GM12878 (cell line): Measurements from ENCODE around the gene EIF3M. TPM values are rescaled to one million over a fixed set of nuclear protein-coding genes. Genes with fewer than 3 reads are reported as not detected.

Experiments
- ATAC-seq: fragments of 200-7000 bp; cut with Tn5 transposase; 3 replicates; pipeline ENCODE4 v1.9.1; 2020; ENCODE audit warnings: mild to moderate bottlenecking, moderate library complexity
- BruUV-seq: library from RNA; stranded (reverse); fragments of 400-500 nt; replicated peaks from 2 replicates; lab custom pipeline; 2021; lab: Mats Ljungman, UMichigan
- CTCF ChIA-PET: fragments of 300-600 bp; sonication (Branson Sonifier 250); formaldehyde crosslinking; extraction: SDS; loops from one replicate; lab custom pipeline; 2021; ENCODE audit warnings: inconsistent platforms; lab: Yijun Ruan, JAX
- POLR2A ChIA-PET: fragments of 350-600 bp; formaldehyde crosslinking; extraction: SDS; loops from one replicate; lab custom pipeline; 2021; ENCODE audit warnings: inconsistent platforms; lab: Charles Lee
- RAD21 ChIA-PET: fragments of 300-600 bp; sonication (Branson Sonifier 250); formaldehyde crosslinking; loops from one replicate; lab custom pipeline; 2023; ENCODE audit warnings: antibody characterized with exemption; ENCODE audit not compliant: unreplicated experiment; lab: Charles Lee
- SMC1A ChIA-PET: fragments of 300-600 bp; sonication (Branson Sonifier 250); formaldehyde crosslinking; loops from one replicate; lab custom pipeline; 2023; ENCODE audit not compliant: unreplicated experiment, uncharacterized antibody; lab: Charles Lee
- DNase-seq: peaks from one replicate; pipeline ENCODE4 v3.0.0-alpha.2; 2011; ENCODE audit warnings: low read depth, low spot score
- FAIRE-seq: peaks from 3 replicates; lab custom pipeline; 2011; peaks lifted over from hg19 to GRCh38; lab: Jason Lieb, UNC
- H2AFZ ChIP-seq: 2 replicates; pipeline ENCODE4 v1.6.0; 2011; ENCODE audit warnings: low read depth, low read length, control low read depth; ENCODE audit not compliant: control insufficient read depth
- H3K27ac ChIP-seq: 2 replicates; pipeline ENCODE4 v1.5.1; 2011; ENCODE audit warnings: control low read depth; ENCODE audit not compliant: control insufficient read depth, insufficient read depth
- H3K27me3 ChIP-seq, 2 experiments: replicated peaks in 1 of 2; 2 replicates each; pipeline versions ENCODE4 v1.6.0 to v1.6.1; 2011; ENCODE audit warnings: low read length in 1 of 2; ENCODE audit not compliant: control insufficient read depth in 2 of 2, insufficient read depth in 2 of 2
- H3K36me3 ChIP-seq, 2 experiments: 2 replicates each; pipeline ENCODE4 v1.5.1; 2011; ENCODE audit warnings: low read length in 1 of 2; ENCODE audit not compliant: control insufficient read depth in 2 of 2, insufficient read depth in 2 of 2
- H3K4me1 ChIP-seq: 2 replicates; pipeline ENCODE4 v1.6.1; 2011; ENCODE audit warnings: mild to moderate bottlenecking, low read length, moderate library complexity, mixed read lengths; ENCODE audit not compliant: control insufficient read depth, insufficient read depth
- H3K4me2 ChIP-seq: 2 replicates; pipeline ENCODE4 v1.6.0; 2011; ENCODE audit warnings: control low read depth; ENCODE audit not compliant: control insufficient read depth, insufficient read depth
- H3K4me3 ChIP-seq: fragments of 200-600 bp; sonication (generic); 2 replicates; pipeline ENCODE4 v1.5.1; 2016
- H3K79me2 ChIP-seq: 2 replicates; pipeline ENCODE4 v1.6.0; 2011; ENCODE audit warnings: low read length; ENCODE audit not compliant: control insufficient read depth, insufficient read depth
- H3K9ac ChIP-seq: 2 replicates; pipeline ENCODE4 v1.8.0; 2011; ENCODE audit warnings: low read length, control low read depth, mixed read lengths; ENCODE audit not compliant: control insufficient read depth, insufficient read depth
- H3K9me3 ChIP-seq: replicated peaks from 3 replicates; pipeline ENCODE4 v1.5.1; 2011; ENCODE audit warnings: mild to moderate bottlenecking, low read length; ENCODE audit not compliant: control insufficient read depth, insufficient read depth
- H4K20me1 ChIP-seq: 2 replicates; pipeline ENCODE4 v1.6.0; 2011; ENCODE audit not compliant: control insufficient read depth, insufficient read depth
- ATF7 ChIP-seq: fragments of 450-650 bp; IDR thresholded peaks from 2 replicates; pipeline ENCODE4 v1.6.1; 2016; ENCODE audit warnings: low read depth, mild to moderate bottlenecking
- BHLHE40 ChIP-seq, 2 experiments: fragments of 450-650 bp in 1 of 2; IDR thresholded peaks; 2 replicates each; pipeline ENCODE4 v1.6.1; 2011 to 2017; ENCODE audit warnings: low read depth in 2 of 2, borderline replicate concordance in 1 of 2, improper control_type of control experiment in 1 of 2, low read length in 1 of 2, mild to moderate bottlenecking in 1 of 2
- CEBPB ChIP-seq, 2 experiments: fragments of 150-350 bp in 1 of 2; IDR thresholded peaks; 2 replicates each; pipeline ENCODE4 v1.6.1; 2012 to 2014; ENCODE audit warnings: low read depth in 2 of 2, low read length in 2 of 2, borderline replicate concordance in 1 of 2, inconsistent platforms in 1 of 2
- CREM ChIP-seq: IDR thresholded peaks from 2 replicates; pipeline ENCODE4 v1.6.1; 2014; ENCODE audit warnings: antibody characterized with exemption, low read depth
- EED ChIP-seq: sonication (generic); IDR thresholded peaks from 2 replicates; pipeline ENCODE4 v1.6.1; 2016; ENCODE audit warnings: antibody characterized with exemption, low read depth
- EP300 ChIP-seq, 2 experiments: fragments of 150-350 bp in 1 of 2; IDR thresholded peaks; 2 replicates each; pipeline ENCODE4 v1.6.1; 2011 to 2012; ENCODE audit warnings: low read depth in 2 of 2, low read length in 2 of 2, borderline replicate concordance in 1 of 2, improper control_type of control experiment in 1 of 2, inconsistent platforms in 1 of 2; ENCODE audit not compliant: control insufficient read depth in 1 of 2
- HDGF ChIP-seq: fragments of 450-650 bp; IDR thresholded peaks from 2 replicates; pipeline ENCODE4 v1.6.1; 2016; ENCODE audit warnings: antibody characterized with exemption
- IRF4 ChIP-seq: IDR thresholded peaks from 2 replicates; pipeline ENCODE4 v1.6.1; 2011; ENCODE audit warnings: low read depth, low read length
- KAT2A ChIP-seq: conservative IDR thresholded peaks from 2 replicates; pipeline ENCODE4 v1.6.1; 2011; ENCODE audit warnings: low read depth, low read length; ENCODE audit not compliant: control insufficient read depth
- NFXL1 ChIP-seq: fragments of 450-650 bp; IDR thresholded peaks from 2 replicates; pipeline ENCODE4 v1.6.1; 2017; ENCODE audit warnings: antibody characterized with exemption, mild to moderate bottlenecking, borderline replicate concordance
- POLR2A ChIP-seq: IDR thresholded peaks from 2 replicates; pipeline ENCODE4 v1.6.1; 2011; ENCODE audit warnings: low read depth, mild to moderate bottlenecking, low read length
- RAD51 ChIP-seq: fragments of 450-650 bp; IDR thresholded peaks from 2 replicates; pipeline ENCODE4 v1.6.1; 2016; ENCODE audit warnings: moderate library complexity, mild to moderate bottlenecking, inconsistent platforms
- RUNX3 ChIP-seq: IDR thresholded peaks from 2 replicates; pipeline ENCODE4 v1.6.1; 2012; ENCODE audit warnings: low read length, inconsistent platforms
- SPI1 ChIP-seq: IDR thresholded peaks from 2 replicates; pipeline ENCODE4 v1.6.1; 2011; ENCODE audit warnings: low read depth, mild to moderate bottlenecking, low read length, moderate library complexity, borderline replicate concordance; ENCODE audit not compliant: insufficient read depth
- SREBF1 ChIP-seq: IDR thresholded peaks from 2 replicates; pipeline ENCODE4 v1.6.1; 2012; ENCODE audit warnings: mild to moderate bottlenecking, low read length
- STAT1 ChIP-seq: fragments of 450-650 bp; conservative IDR thresholded peaks from 2 replicates; pipeline ENCODE4 v1.6.1; 2014; ENCODE audit warnings: antibody characterized with exemption, mild to moderate bottlenecking
- TCF7 ChIP-seq: IDR thresholded peaks from 2 replicates; pipeline ENCODE4 v1.6.1; 2014; ENCODE audit warnings: antibody characterized with exemption, borderline replicate concordance
- ZZZ3 ChIP-seq: IDR thresholded peaks from 2 replicates; pipeline ENCODE4 v1.6.1; 2011; ENCODE audit warnings: low read depth; ENCODE audit not compliant: control insufficient read depth, insufficient read length
- WGBS: methylation state at CpG from one replicate; pipeline ENCODE4 v1.1.6; 2016; ENCODE audit warnings: low lambda C conversion rate; ENCODE audit not compliant: insufficient replicate concordance, insufficient coverage; ENCODE audit errors: missing lambda C conversion rate; 5-methylcytosine and 5-hydroxymethylcytosine counted together
- in situ Hi-C: fragments of 300-500 bp; cut with MboI; formaldehyde crosslinking; loops from 9 replicates; pipeline ENCODE4 v1.14.3; 2018; ENCODE audit warnings: mixed read lengths
- intact Hi-C: fragments of 100-400 bp; cut with micrococcal nuclease; formaldehyde crosslinking; loops from one replicate; pipeline ENCODE4 v1.14.2; 2022; ENCODE audit not compliant: unreplicated experiment
- polyA plus RNA-seq, 11 experiments: library from polyadenylated mRNA; depleted of rRNA in 4 of 11; unstranded in 6 of 11; stranded (reverse) in 5 of 11; fragments of >200 nt; fragmentation: Nextera tagmentation in 4 of 11; fragmentation: Illumina TruSeq in 1 of 11; extraction: Ambion mirVana in 4 of 11; extraction: Trizol in 1 of 11; gene quantifications; 1 replicate in 1 of 11; 2 replicates in 10 of 11; pipeline versions ENCODE4 v1.2.1 to v1.2.3, GENCODE V29; 2011 to 2016; ENCODE audit warnings: inconsistent platforms in 2 of 11, missing spikeins in 2 of 11, low read depth in 1 of 11
- total RNA-seq, 4 experiments: library from RNA; depleted of rRNA in 3 of 4; stranded (reverse); fragments of >200 nt in 3 of 4; fragmentation: Illumina TruSeq in 1 of 4; extraction: Trizol in 1 of 4; gene quantifications; 2 replicates each; pipeline versions ENCODE4 v1.2.1 to v1.2.3, GENCODE V29; 2013 to 2021
- TF ChIP-seq, protein P1 (sequence below): fragments of 450-650 bp; IDR thresholded peaks from 2 replicates; pipeline ENCODE4 v1.6.1; 2018; ENCODE audit warnings: borderline replicate concordance, mild to moderate bottlenecking; ENCODE audit not compliant: partially characterized antibody
- TF ChIP-seq, protein P2 (sequence below): IDR thresholded peaks from 2 replicates; pipeline ENCODE4 v1.6.1; 2011; ENCODE audit warnings: mild to moderate bottlenecking, low read depth, low read length, moderate library complexity; ENCODE audit not compliant: insufficient replicate concordance

EIF3M gene
- total and polyA plus RNA-seq, 10 of the 15 experiments (the other 5 are each of a cell fraction or from before 2014, with no cell fraction given) = 392 to 1,205 (median 593) TPM

DNA sequence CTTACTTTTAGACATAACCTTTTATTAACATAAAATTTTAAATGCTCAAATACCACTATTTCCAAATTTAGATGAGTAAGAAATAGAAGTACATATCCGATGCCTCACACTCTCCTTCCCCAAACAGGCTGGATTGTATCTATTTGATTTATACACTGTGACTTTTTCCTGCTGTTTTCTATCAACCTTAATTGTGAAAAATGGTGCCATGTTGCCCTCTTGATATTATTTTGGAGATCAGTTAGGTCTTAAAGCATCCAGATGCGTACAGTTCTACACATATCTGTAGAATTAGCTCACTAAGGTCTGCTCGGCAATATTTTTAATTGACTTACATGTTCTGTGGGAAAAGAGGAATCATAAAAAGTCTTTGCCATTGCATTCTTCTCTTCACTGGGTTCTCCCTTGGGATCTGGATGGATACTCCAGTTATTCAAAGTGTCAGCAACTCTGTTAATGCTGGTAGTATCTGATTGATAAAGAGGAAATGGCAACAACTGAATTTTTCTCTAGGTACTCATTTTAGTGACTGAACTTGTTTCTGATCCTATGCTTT, 27.2 kb downstream of the EIF3M start:
- Histone ChIP-seq H3K9me3 (no peaks in the 10 kb centered on the region; the same call in 1 of the 3 replicates), H2AFZ (no peak overlapping the region), H3K4me3 (no peak overlapping the region), H3K4me1 (no peaks in the 10 kb centered on the region), H3K36me3 (peaks cover 0 to 3% of the 10 kb centered on the region in 2 experiments; a peak in 2 of 4 replicates), H3K27me3 (no peaks in the 10 kb centered on the region), H3K4me2 (no peak overlapping the region), H3K27ac (no peak overlapping the region), H3K79me2 (no peaks in the 10 kb centered on the region), H4K20me1 (no peaks in the 10 kb centered on the region), H3K9ac (no peak overlapping the region)
- DNase-seq (no peak), FAIRE-seq (no peak), ATAC-seq (no peak)
- BruUV-seq = no TSS peak
- intact Hi-C loops (loop anchor here (10.0 kb wide), 1 partner anchor 226 kb away; no protein-coding TSS in a partner anchor), in situ Hi-C loops (no loop called here)
- ChIA-PET RAD21 (no interaction called here), SMC1A (no interaction called here), POLR2A (interaction anchor here (0.5 kb wide), 1 partner anchor 39 kb away, joined by 5 read pairs; no protein-coding TSS in a partner anchor), CTCF (interaction anchor here (0.9 kb wide), 1 partner anchor 10 kb away, joined by 3 read pairs; no protein-coding TSS in a partner anchor)
- WGBS = 78% methylated on average over 3 of the region's 3 CpGs
- TF ChIP-seq, protein P1, sequence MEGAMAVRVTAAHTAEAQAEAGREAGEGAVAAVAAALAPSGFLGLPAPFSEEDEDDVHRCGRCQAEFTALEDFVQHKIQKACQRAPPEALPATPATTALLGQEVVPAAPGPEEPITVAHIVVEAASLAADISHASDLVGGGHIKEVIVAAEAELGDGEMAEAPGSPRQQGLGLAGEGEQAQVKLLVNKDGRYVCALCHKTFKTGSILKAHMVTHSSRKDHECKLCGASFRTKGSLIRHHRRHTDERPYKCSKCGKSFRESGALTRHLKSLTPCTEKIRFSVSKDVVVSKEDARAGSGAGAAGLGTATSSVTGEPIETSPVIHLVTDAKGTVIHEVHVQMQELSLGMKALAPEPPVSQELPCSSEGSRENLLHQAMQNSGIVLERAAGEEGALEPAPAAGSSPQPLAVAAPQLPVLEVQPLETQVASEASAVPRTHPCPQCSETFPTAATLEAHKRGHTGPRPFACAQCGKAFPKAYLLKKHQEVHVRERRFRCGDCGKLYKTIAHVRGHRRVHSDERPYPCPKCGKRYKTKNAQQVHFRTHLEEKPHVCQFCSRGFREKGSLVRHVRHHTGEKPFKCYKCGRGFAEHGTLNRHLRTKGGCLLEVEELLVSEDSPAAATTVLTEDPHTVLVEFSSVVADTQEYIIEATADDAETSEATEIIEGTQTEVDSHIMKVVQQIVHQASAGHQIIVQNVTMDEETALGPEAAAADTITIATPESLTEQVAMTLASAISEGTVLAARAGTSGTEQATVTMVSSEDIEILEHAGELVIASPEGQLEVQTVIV = no peak
- TF ChIP-seq HDGF (no peak), CEBPB (IDR thresholded peaks at IDR 0.05; ENCODE audit: borderline replicate concordance in 1 of 2, low read depth in 2 of 2, low read length in 2 of 2) (no peak), ZZZ3 (no peak), POLR2A (no peak), CREM (no peak), SPI1 (no peak), NFXL1 (no peak), RAD51 (no peak), SREBF1 (no peak), IRF4 (no peak), RUNX3 (no peak), EP300 (IDR thresholded peaks at IDR 0.05; ENCODE audit: borderline replicate concordance in 1 of 2, control insufficient read depth in 1 of 2, low read depth in 2 of 2, low read length in 2 of 2) (no peak), TCF7 (no peak), EED (no peak), BHLHE40 (IDR thresholded peaks at IDR 0.05; ENCODE audit: borderline replicate concordance in 1 of 2, low read depth in 2 of 2, low read length in 1 of 2) (no peak), ATF7 (no peak), KAT2A (no peak), STAT1 (no peak)
- TF ChIP-seq, protein P2, sequence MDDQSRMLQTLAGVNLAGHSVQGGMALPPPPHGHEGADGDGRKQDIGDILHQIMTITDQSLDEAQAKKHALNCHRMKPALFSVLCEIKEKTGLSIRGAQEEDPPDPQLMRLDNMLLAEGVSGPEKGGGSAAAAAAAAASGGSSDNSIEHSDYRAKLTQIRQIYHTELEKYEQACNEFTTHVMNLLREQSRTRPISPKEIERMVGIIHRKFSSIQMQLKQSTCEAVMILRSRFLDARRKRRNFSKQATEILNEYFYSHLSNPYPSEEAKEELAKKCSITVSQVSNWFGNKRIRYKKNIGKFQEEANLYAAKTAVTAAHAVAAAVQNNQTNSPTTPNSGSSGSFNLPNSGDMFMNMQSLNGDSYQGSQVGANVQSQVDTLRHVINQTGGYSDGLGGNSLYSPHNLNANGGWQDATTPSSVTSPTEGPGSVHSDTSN = no peak
